HepG2 (cell line): ENCODE data around the gene LDLRAD3. TPM values are rescaled to one million over a fixed set of nuclear protein-coding genes. Genes with fewer than 3 reads are reported as not detected.

ENCODE experiments used
- ATAC-seq: fragments of 200-7000 bp; cut with Tn5 transposase; 3 replicates; pipeline ENCODE4 v1.9.1; 2020; ENCODE audit warnings: mild to moderate bottlenecking, moderate library complexity
- BruUV-seq: library from RNA; stranded (reverse); fragments of 400-500 nt; replicated peaks from 2 replicates; lab custom pipeline; 2021; lab: Mats Ljungman, UMichigan
- CTCF ChIA-PET: fragments of 300-600 bp; formaldehyde crosslinking; extraction: SDS; loops from one replicate; lab custom pipeline; 2021; ENCODE audit warnings: low total read pairs, inconsistent platforms, low intra/inter-chr PET ratio; lab: Yijun Ruan, JAX
- POLR2A ChIA-PET: fragments of 350-600 bp; sonication (Branson Sonifier 250); formaldehyde crosslinking; loops from one replicate; lab custom pipeline; 2020; ENCODE audit warnings: antibody characterized with exemption, inconsistent platforms; lab: Yijun Ruan, JAX
- DNase-seq: peaks from one replicate; pipeline ENCODE4 v3.0.0-alpha.2; 2015; ENCODE audit warnings: low spot score
- FAIRE-seq: peaks from 3 replicates; lab custom pipeline; 2011; peaks lifted over from hg19 to GRCh38; lab: Jason Lieb, UNC
- H2AFZ ChIP-seq: one replicate; pipeline ENCODE4 v1.6.1; 2011; ENCODE audit warnings: low read length, inconsistent platforms
- H3K27ac ChIP-seq: fragments of 300-600 bp; 3 replicates; pipeline ENCODE4 v1.8.0; 2011; ENCODE audit warnings: mixed run types, mild to moderate bottlenecking, mixed read lengths, low read length, inconsistent platforms; ENCODE audit not compliant: insufficient read depth; ENCODE audit errors: extremely low read length
- H3K27me3 ChIP-seq, 2 experiments: fragments of 200-600 bp in 1 of 2; 2 replicates in 1 of 2; 3 replicates in 1 of 2; pipeline versions ENCODE4 v1.6.0 to v1.8.0; 2011; ENCODE audit warnings: low read length in 2 of 2, mild to moderate bottlenecking in 2 of 2, moderate library complexity in 2 of 2, inconsistent platforms in 1 of 2; ENCODE audit not compliant: insufficient read depth in 2 of 2, control insufficient read depth in 1 of 2
- H3K36me3 ChIP-seq, 2 experiments: fragments of 200-600 bp in 1 of 2; replicated peaks in 1 of 2; 2 replicates in 1 of 2; 3 replicates in 1 of 2; pipeline versions ENCODE4 v1.5.1 to v1.8.0; 2011; ENCODE audit warnings: low read length in 2 of 2, inconsistent platforms in 1 of 2; ENCODE audit not compliant: insufficient read depth in 2 of 2, control insufficient read depth in 1 of 2
- H3K4me1 ChIP-seq: 2 replicates; pipeline ENCODE4 v1.5.1; 2012; ENCODE audit warnings: low read length, inconsistent platforms; ENCODE audit not compliant: insufficient read depth
- H3K4me2 ChIP-seq: 2 replicates; pipeline ENCODE4 v1.6.0; 2011; ENCODE audit warnings: low read depth, low read length, inconsistent platforms
- H3K4me3 ChIP-seq, 3 experiments: fragments of 200-600 bp in 1 of 3; sonication (generic), shearing (Covaris generic) in 1 of 3; replicated peaks in 1 of 3; 2 replicates each; pipeline ENCODE4 v1.5.1; 2011 to 2016; ENCODE audit warnings: low read length in 3 of 3, inconsistent platforms in 2 of 3, low read depth in 2 of 3, mild to moderate bottlenecking in 2 of 3, control low read depth in 1 of 3, mixed read lengths in 1 of 3; ENCODE audit not compliant: insufficient read depth in 1 of 3
- H3K79me2 ChIP-seq: one replicate; pipeline ENCODE4 v1.6.1; 2011; ENCODE audit warnings: low read length, inconsistent platforms; ENCODE audit not compliant: insufficient read depth
- H3K9ac ChIP-seq: 2 replicates; pipeline ENCODE4 v1.6.0; 2011; ENCODE audit warnings: mild to moderate bottlenecking, low read depth, low read length, inconsistent platforms; ENCODE audit not compliant: insufficient read depth
- H3K9me3 ChIP-seq: 2 replicates; pipeline ENCODE4 v1.5.1; 2012; ENCODE audit warnings: mild to moderate bottlenecking, low read length
- H4K20me1 ChIP-seq: 2 replicates; pipeline ENCODE4 v1.6.0; 2011; ENCODE audit warnings: inconsistent platforms, mild to moderate bottlenecking, low read length, moderate library complexity; ENCODE audit not compliant: insufficient read depth
- ADNP ChIP-seq: sonication (generic); formaldehyde crosslinking; IDR thresholded peaks from 2 replicates; pipeline ENCODE4 v1.4.0; 2020; ENCODE audit warnings: missing genetic modification reagents
- AGO2 ChIP-seq: fragments of 200-400 bp; formaldehyde crosslinking; optimal IDR thresholded peaks from 2 replicates; pipeline ENCODE3; 2017; ENCODE audit warnings: mild to moderate bottlenecking, low read depth, low read length, moderate library complexity
- CBX5 ChIP-seq: sonication (generic); formaldehyde crosslinking; IDR thresholded peaks from 2 replicates; pipeline ENCODE4 v1.4.0; 2020; ENCODE audit warnings: missing genetic modification reagents, borderline replicate concordance
- ETV5 ChIP-seq: IDR thresholded peaks from 2 replicates; pipeline ENCODE4 v1.6.1; 2018; ENCODE audit warnings: missing biosample characterization, missing genetic modification reagents, inconsistent platforms, borderline replicate concordance
- HNF4A ChIP-seq: sonication (generic); formaldehyde crosslinking; IDR thresholded peaks from 2 replicates; pipeline ENCODE4 v1.4.0; 2020; ENCODE audit warnings: missing genetic modification reagents
- HNRNPH1 ChIP-seq: fragments of 200-400 bp; formaldehyde crosslinking; optimal IDR thresholded peaks from 2 replicates; pipeline ENCODE3; 2017; ENCODE audit warnings: mild to moderate bottlenecking, low read depth, low read length
- NFYC ChIP-seq: IDR thresholded peaks from 2 replicates; pipeline ENCODE4 v1.6.1; 2016; ENCODE audit warnings: missing genetic modification reagents, missing compliant biosample characterization
- PAX8 ChIP-seq: sonication (generic); formaldehyde crosslinking; IDR thresholded peaks from 2 replicates; pipeline ENCODE4 v1.8.0; 2022; ENCODE audit warnings: mild to moderate bottlenecking, missing genetic modification reagents, borderline replicate concordance
- PTBP1 ChIP-seq: fragments of 200-400 bp; formaldehyde crosslinking; IDR thresholded peaks from 2 replicates; pipeline ENCODE4 v1.6.1; 2018; ENCODE audit warnings: low read length, low read depth; ENCODE audit not compliant: poor library complexity, severe bottlenecking
- TRIM24 ChIP-seq: sonication (generic); formaldehyde crosslinking; IDR thresholded peaks from 2 replicates; pipeline ENCODE4 v1.8.0; 2022; ENCODE audit warnings: mild to moderate bottlenecking, missing genetic modification reagents
- ZFAT ChIP-seq: sonication (generic); formaldehyde crosslinking; conservative IDR thresholded peaks from 2 replicates; pipeline ENCODE4 v1.8.1; 2023; ENCODE audit warnings: missing genetic modification reagents, inconsistent platforms
- ZGPAT ChIP-seq: IDR thresholded peaks from 2 replicates; pipeline ENCODE4 v1.6.1; 2016; ENCODE audit warnings: mild to moderate bottlenecking
- ZNF124 ChIP-seq: sonication (generic); formaldehyde crosslinking; IDR thresholded peaks from 2 replicates; pipeline ENCODE4 v1.4.0; 2020; ENCODE audit warnings: missing genetic modification reagents
- ZNF180 ChIP-seq: sonication (generic); formaldehyde crosslinking; IDR thresholded peaks from 2 replicates; pipeline ENCODE4 v1.4.0; 2020; ENCODE audit warnings: low read depth, missing genetic modification reagents, borderline replicate concordance
- ZNF292 ChIP-seq: sonication (generic); formaldehyde crosslinking; IDR thresholded peaks from 2 replicates; pipeline ENCODE4 v1.8.1; 2022; ENCODE audit warnings: mild to moderate bottlenecking, low read depth, missing genetic modification reagents, borderline replicate concordance
- ZNF44 ChIP-seq: sonication (generic); formaldehyde crosslinking; IDR thresholded peaks from 2 replicates; pipeline ENCODE4 v1.5.1; 2020; ENCODE audit warnings: mild to moderate bottlenecking, missing genetic modification reagents
- ZNF605 ChIP-seq: sonication (generic); formaldehyde crosslinking; IDR thresholded peaks from 2 replicates; pipeline ENCODE4 v1.8.0; 2022; ENCODE audit warnings: mild to moderate bottlenecking, missing genetic modification reagents
- ZNF740 ChIP-seq: sonication (generic); formaldehyde crosslinking; IDR thresholded peaks from 2 replicates; pipeline ENCODE4 v1.4.0; 2020; ENCODE audit warnings: missing genetic modification reagents
- ZSCAN12 ChIP-seq: sonication (generic); formaldehyde crosslinking; IDR thresholded peaks from 2 replicates; pipeline ENCODE4 v1.9.0; 2021; ENCODE audit warnings: mild to moderate bottlenecking, missing genetic modification reagents
- WGBS: methylation state at CpG from one replicate; pipeline ENCODE4 v1.1.6; 2017; ENCODE audit warnings: low lambda C conversion rate; 5-methylcytosine and 5-hydroxymethylcytosine counted together
- in situ Hi-C: cut with HindIII; loops from 2 replicates; pipeline ENCODE4 v1.10.0; 2017; ENCODE audit warnings: low pct_unique_long_range_greater_than_20kb; ENCODE audit not compliant: extremely low pct_ligation_motif_present
- intact Hi-C: fragments of 100-400 bp; cut with micrococcal nuclease; formaldehyde crosslinking; loops from one replicate; pipeline ENCODE4 v1.10.0; 2022; ENCODE audit not compliant: unreplicated experiment
- polyA plus RNA-seq, 8 experiments: library from polyadenylated mRNA; depleted of rRNA in 3 of 8; stranded (reverse) in 7 of 8; unstranded in 1 of 8; fragments of >200 nt; fragmentation: Illumina TruSeq in 4 of 8; extraction: Trizol in 4 of 8; gene quantifications; 2 replicates each; pipeline versions ENCODE4 v1.2.1 to v1.2.3, GENCODE V29; 2011 to 2016; ENCODE audit warnings: low read depth in 4 of 8, missing spikeins in 1 of 8, mixed read lengths in 1 of 8; ENCODE audit not compliant: insufficient read depth in 1 of 8
- total RNA-seq, 5 experiments: library from RNA; depleted of rRNA; stranded (reverse); fragments of >200 nt; fragmentation: Illumina TruSeq; extraction: Trizol; gene quantifications; 2 replicates each; pipeline ENCODE4 v1.2.3, GENCODE V29; 2016; ENCODE audit warnings: low read depth in 1 of 5
- TF ChIP-seq, protein P1 (sequence below): sonication (generic); formaldehyde crosslinking; IDR thresholded peaks from 2 replicates; pipeline ENCODE4 v1.9.0; 2022; ENCODE audit warnings: missing genetic modification reagents, mild to moderate bottlenecking, borderline replicate concordance

The LDLRAD3 gene
- total and polyA plus RNA-seq, 2 of the 13 experiments (the other 11 are each of a cell fraction or from before 2014, with no cell fraction given), result 0.50 to 0.60 TPM

GRCh38 chr11:35986947-35987346 is 43.1 kb downstream of the LDLRAD3 start:
- H3K36me3 ChIP-seq, result no peaks in the 10 kb centered on the region
- peaks cover 0 to 5% of the 10 kb centered on the region in 2 experiments; a peak in 1 of 5 replicates for H3K27me3 ChIP-seq
- H3K79me2 ChIP-seq, result no peaks in the 10 kb centered on the region
- no peak for FAIRE-seq
- intact Hi-C loops (no loop called here), in situ Hi-C loops (no loop called here)
- no peak overlapping the region for H3K9ac ChIP-seq
- no peak for ATAC-seq
- no peaks in the 10 kb centered on the region for H3K9me3 ChIP-seq
- CTCF ChIA-PET, result no interaction called here
- H3K4me2 ChIP-seq, result no peak overlapping the region
- no peak overlapping the region for H2AFZ ChIP-seq
- TF ChIP-seq PAX8 (CRISPR knock-in tag) (no peak), ZNF124 (CRISPR knock-in tag) (no peak), ZSCAN12 (CRISPR knock-in tag) (no peak), AGO2 (no peak), ADNP (CRISPR knock-in tag) (no peak), ZNF180 (CRISPR knock-in tag) (no peak), ETV5 (CRISPR knock-in tag) (no peak), HNRNPH1 (no peak), ZNF44 (CRISPR knock-in tag) (no peak), PTBP1 (no peak), ZGPAT (no peak), CBX5 (CRISPR knock-in tag) (no peak), ZNF740 (CRISPR knock-in tag) (no peak), TRIM24 (CRISPR knock-in tag) (no peak), ZNF292 (no peak), HNF4A (no peak), ZNF605 (CRISPR knock-in tag) (no peak), ZFAT (no peak), NFYC (no peak)
- TF ChIP-seq, protein P1, sequence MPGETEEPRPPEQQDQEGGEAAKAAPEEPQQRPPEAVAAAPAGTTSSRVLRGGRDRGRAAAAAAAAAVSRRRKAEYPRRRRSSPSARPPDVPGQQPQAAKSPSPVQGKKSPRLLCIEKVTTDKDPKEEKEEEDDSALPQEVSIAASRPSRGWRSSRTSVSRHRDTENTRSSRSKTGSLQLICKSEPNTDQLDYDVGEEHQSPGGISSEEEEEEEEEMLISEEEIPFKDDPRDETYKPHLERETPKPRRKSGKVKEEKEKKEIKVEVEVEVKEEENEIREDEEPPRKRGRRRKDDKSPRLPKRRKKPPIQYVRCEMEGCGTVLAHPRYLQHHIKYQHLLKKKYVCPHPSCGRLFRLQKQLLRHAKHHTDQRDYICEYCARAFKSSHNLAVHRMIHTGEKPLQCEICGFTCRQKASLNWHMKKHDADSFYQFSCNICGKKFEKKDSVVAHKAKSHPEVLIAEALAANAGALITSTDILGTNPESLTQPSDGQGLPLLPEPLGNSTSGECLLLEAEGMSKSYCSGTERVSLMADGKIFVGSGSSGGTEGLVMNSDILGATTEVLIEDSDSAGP (CRISPR knock-in tag), result no peak
- TF ChIP-seq, all 625 proteins: peak for 0
- no TSS peak for BruUV-seq
- Histone ChIP-seq H4K20me1 (no peaks in the 10 kb centered on the region), H3K4me3 (no peak overlapping the region), H3K4me1 (no peaks in the 10 kb centered on the region), H3K27ac (no peak overlapping the region)
- 8% methylated on average over 3 of the region's 3 CpGs for WGBS
- POLR2A ChIA-PET, result no interaction called here
- no peak for DNase-seq
